ENCODE results near the gene DOCK9. TPM values are rescaled to one million over a fixed set of nuclear protein-coding genes. Genes with fewer than 3 reads are reported as not detected.
A peak's percentile ranks its signal among the peaks of the same experiment; 100 is the strongest.

DOCK9 gene
- total RNA-seq, 1 experiment from 2014 or later = 31.7 TPM

DNA sequence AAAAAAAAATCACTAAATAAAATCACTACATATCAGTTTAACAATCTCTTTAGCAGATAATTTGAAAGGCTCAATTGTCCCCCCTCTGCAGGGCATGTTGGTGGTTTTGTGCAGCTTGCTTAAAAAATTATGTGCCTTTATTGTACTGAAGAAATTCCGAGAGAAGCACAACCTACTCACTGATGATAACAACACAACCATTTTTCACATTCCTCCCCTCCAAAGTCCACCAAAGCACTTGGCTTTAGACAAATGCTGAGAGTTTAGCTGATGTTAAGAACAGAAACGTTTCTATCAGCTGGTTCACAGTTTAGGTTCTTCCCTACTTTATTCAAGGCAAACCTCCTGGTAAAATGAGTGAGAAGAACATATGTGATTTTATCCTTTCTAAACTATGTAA is 923 bp downstream of the DOCK9 start:
- H3K4me1 ChIP-seq (ENCODE audit: insufficient read depth, low read length) = peaks cover 41% of the 10 kb centered on the region
- no peak overlapping the region for H3K4me3 ChIP-seq (ENCODE audit: low read length)

DNA sequence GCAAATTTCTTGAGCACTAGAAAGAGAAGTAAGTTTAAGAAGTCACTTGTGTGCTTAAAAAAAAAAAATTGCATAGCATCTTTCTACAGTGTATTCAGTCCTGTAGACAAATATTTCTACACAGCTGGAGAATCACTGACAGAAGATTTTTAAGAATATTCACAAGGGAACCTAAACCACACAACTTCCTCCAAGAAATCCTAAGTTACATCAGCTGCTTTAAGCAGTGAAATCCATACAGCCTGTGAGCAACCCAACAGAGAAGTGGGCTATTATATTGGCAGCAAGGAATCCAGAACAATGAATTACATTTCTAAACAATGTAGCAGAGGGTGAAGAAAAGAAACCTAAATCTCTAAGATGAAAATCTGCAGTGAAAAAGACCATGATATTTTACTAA is 1.5 kb downstream of the DOCK9 start:
- Histone ChIP-seq H3K27me3 (ENCODE audit: low read length) (no peaks in the 10 kb centered on the region), H4K20me1 (ENCODE audit: low read length) (no peaks in the 10 kb centered on the region), H3K79me2 (ENCODE audit: low read length) (peaks cover 15% of the 10 kb centered on the region), H3K36me3 (ENCODE audit: low read depth, low read length) (no peaks in the 10 kb centered on the region), H2AFZ (ENCODE audit: low read length) (no peak overlapping the region), H3K9me3 (ENCODE audit: low read length) (no peaks in the 10 kb centered on the region), H3K4me1 (ENCODE audit: insufficient read depth, low read length) (peaks cover 41% of the 10 kb centered on the region), H3K9me2 (replicated peaks; ENCODE audit: low read length) (no peaks in the 10 kb centered on the region), H3K27ac (ENCODE audit: low read length) (no peak overlapping the region), H3K4me2 (ENCODE audit: low read length) (no peak overlapping the region), H3F3A (ENCODE audit: low read length, unreplicated experiment) (no peaks in the 10 kb centered on the region), H3K9ac (ENCODE audit: low read length) (no peak overlapping the region), H3K4me3 (ENCODE audit: low read length) (no peak overlapping the region)
- CTCF ChIA-PET = no interaction called here
- intact Hi-C loops (cut with micrococcal nuclease) = loop anchor here (5.0 kb wide), 2 partner anchors 69 to 84 kb away; no protein-coding TSS in a partner anchor
- TF ChIP-seq EZH2 (IDR thresholded peaks at IDR 0.05; ENCODE audit: low read length, unreplicated experiment) = no peak
- TF ChIP-seq, protein P1, sequence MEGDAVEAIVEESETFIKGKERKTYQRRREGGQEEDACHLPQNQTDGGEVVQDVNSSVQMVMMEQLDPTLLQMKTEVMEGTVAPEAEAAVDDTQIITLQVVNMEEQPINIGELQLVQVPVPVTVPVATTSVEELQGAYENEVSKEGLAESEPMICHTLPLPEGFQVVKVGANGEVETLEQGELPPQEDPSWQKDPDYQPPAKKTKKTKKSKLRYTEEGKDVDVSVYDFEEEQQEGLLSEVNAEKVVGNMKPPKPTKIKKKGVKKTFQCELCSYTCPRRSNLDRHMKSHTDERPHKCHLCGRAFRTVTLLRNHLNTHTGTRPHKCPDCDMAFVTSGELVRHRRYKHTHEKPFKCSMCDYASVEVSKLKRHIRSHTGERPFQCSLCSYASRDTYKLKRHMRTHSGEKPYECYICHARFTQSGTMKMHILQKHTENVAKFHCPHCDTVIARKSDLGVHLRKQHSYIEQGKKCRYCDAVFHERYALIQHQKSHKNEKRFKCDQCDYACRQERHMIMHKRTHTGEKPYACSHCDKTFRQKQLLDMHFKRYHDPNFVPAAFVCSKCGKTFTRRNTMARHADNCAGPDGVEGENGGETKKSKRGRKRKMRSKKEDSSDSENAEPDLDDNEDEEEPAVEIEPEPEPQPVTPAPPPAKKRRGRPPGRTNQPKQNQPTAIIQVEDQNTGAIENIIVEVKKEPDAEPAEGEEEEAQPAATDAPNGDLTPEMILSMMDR (conservative IDR thresholded peaks at IDR 0.05; ENCODE audit: low read depth, low read length) = no peak
- TF ChIP-seq EZH2phosphoT487 (IDR thresholded peaks at IDR 0.05; ENCODE audit: borderline replicate concordance, low read length) = no peak
- POLR2A ChIA-PET (ENCODE audit: unreplicated experiment) = no interaction called here
- ATAC-seq (no peak), DNase-seq (no peak)
- BruUV-seq (replicated peaks) = no TSS peak

More for the DNA sequence above, 923 bp downstream of the DOCK9 start:
- Histone ChIP-seq H2AFZ (ENCODE audit: low read length) (no peak overlapping the region), H3K9ac (ENCODE audit: low read length) (no peak overlapping the region), H3K27ac (ENCODE audit: low read length) (no peak overlapping the region), H3K36me3 (ENCODE audit: low read depth, low read length) (no peaks in the 10 kb centered on the region), H3K27me3 (ENCODE audit: low read length) (no peaks in the 10 kb centered on the region), H3K79me2 (ENCODE audit: low read length) (peaks cover 15% of the 10 kb centered on the region), H3K4me2 (ENCODE audit: low read length) (peak overlapping the region; percentile 72; the same call in 1 of the 2 replicates), H4K20me1 (ENCODE audit: low read length) (no peaks in the 10 kb centered on the region), H3K9me3 (ENCODE audit: low read length) (no peaks in the 10 kb centered on the region), H3K9me2 (replicated peaks; ENCODE audit: low read length) (no peaks in the 10 kb centered on the region), H3F3A (ENCODE audit: low read length, unreplicated experiment) (no peaks in the 10 kb centered on the region)
- POLR2A ChIA-PET (ENCODE audit: unreplicated experiment) = no interaction called here
- ATAC-seq (no peak), DNase-seq (no peak)
- CTCF ChIA-PET = no interaction called here
- intact Hi-C loops (cut with micrococcal nuclease) = loop anchor here (5.0 kb wide), 2 partner anchors 70 to 85 kb away; no protein-coding TSS in a partner anchor
- no TSS peak for BruUV-seq (replicated peaks)
- no peak for TF ChIP-seq EZH2 (IDR thresholded peaks at IDR 0.05; ENCODE audit: low read length, unreplicated experiment)
- no peak for TF ChIP-seq EZH2phosphoT487 (IDR thresholded peaks at IDR 0.05; ENCODE audit: borderline replicate concordance, low read length)
- TF ChIP-seq, protein P1 (conservative IDR thresholded peaks at IDR 0.05; ENCODE audit: low read depth, low read length) = no peak

DNA sequence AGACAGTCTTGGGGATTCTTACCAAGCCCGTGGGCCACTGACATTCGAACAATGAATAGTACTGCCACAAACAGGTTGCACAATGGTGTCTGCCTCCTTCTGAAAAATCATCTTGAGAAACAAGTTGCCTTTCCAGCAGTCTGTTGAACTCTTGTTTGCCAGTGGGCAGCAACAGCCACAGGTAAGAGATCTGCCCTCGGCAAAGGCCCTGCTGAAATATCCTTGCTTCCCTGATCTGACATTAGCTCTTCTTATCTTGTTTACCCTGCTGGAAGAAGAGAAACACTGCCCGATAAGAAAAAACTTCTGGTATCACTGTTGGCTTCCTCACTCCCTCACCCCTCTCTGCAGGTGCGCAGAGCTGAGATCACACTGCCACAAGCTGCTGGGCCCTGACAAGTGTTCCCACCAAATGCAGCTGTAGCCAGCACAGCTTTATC is 2.0 kb downstream of the DOCK9 start:
- Histone ChIP-seq H4K20me1 (ENCODE audit: low read length) (no peaks in the 10 kb centered on the region), H3K9me3 (ENCODE audit: low read length) (no peaks in the 10 kb centered on the region), H3F3A (ENCODE audit: low read length, unreplicated experiment) (no peaks in the 10 kb centered on the region), H3K4me3 (ENCODE audit: low read length) (no peak overlapping the region), H3K4me1 (ENCODE audit: insufficient read depth, low read length) (peaks cover 41% of the 10 kb centered on the region), H3K27me3 (ENCODE audit: low read length) (no peaks in the 10 kb centered on the region), H3K9ac (ENCODE audit: low read length) (no peak overlapping the region), H3K4me2 (ENCODE audit: low read length) (no peak overlapping the region), H3K79me2 (ENCODE audit: low read length) (peaks cover 15% of the 10 kb centered on the region), H3K27ac (ENCODE audit: low read length) (no peak overlapping the region), H3K9me2 (replicated peaks; ENCODE audit: low read length) (no peaks in the 10 kb centered on the region), H3K36me3 (ENCODE audit: low read depth, low read length) (no peaks in the 10 kb centered on the region), H2AFZ (ENCODE audit: low read length) (no peak overlapping the region)
- TF ChIP-seq, protein P1 (conservative IDR thresholded peaks at IDR 0.05; ENCODE audit: low read depth, low read length) = no peak
- TF ChIP-seq EZH2 (IDR thresholded peaks at IDR 0.05; ENCODE audit: low read length, unreplicated experiment) = no peak
- TF ChIP-seq EZH2phosphoT487 (IDR thresholded peaks at IDR 0.05; ENCODE audit: borderline replicate concordance, low read length) = no peak
- ChIA-PET POLR2A (ENCODE audit: unreplicated experiment) (interaction anchor here (0.5 kb wide), 1 partner anchor 226 kb away, joined by 32 read pairs; no protein-coding TSS in a partner anchor), CTCF (no interaction called here)
- BruUV-seq (replicated peaks) = no TSS peak
- no peak for DNase-seq
- intact Hi-C loops (cut with micrococcal nuclease) = loop anchor here (5.0 kb wide), 2 partner anchors 69 to 84 kb away; no protein-coding TSS in a partner anchor
- no peak for ATAC-seq
